B cell (primary cell): Measurements from ENCODE around the gene CWC27. TPM values are rescaled to one million over a fixed set of nuclear protein-coding genes. Genes with fewer than 3 reads are reported as not detected.

Source experiments
- ATAC-seq: fragments of 200-7000 bp; cut with Tn5 transposase; one replicate; pipeline ENCODE4 v1.10.0; 2021; ENCODE audit warnings: low read depth, mild to moderate bottlenecking, moderate number of reproducible peaks, moderate library complexity
- CTCF ChIA-PET: fragments of 350-600 bp; sonication (Branson Sonifier 250); formaldehyde crosslinking; loops from one replicate; lab custom pipeline; 2021; ENCODE audit warnings: antibody characterized with exemption, inconsistent platforms; lab: Charles Lee
- POLR2A ChIA-PET: fragments of 350-600 bp; sonication (Branson Sonifier 250); formaldehyde crosslinking; loops from one replicate; lab custom pipeline; 2021; ENCODE audit warnings: antibody characterized with exemption; lab: Charles Lee
- DNase-seq: peaks from one replicate; pipeline ENCODE4 v3.0.0; 2013
- H2AFZ ChIP-seq: 2 replicates; pipeline ENCODE4 v1.6.1; 2012; ENCODE audit warnings: mild to moderate bottlenecking, low read depth, low read length; ENCODE audit not compliant: insufficient read depth, poor library complexity, severe bottlenecking
- H3K27ac ChIP-seq, 2 donors: 1 replicate in 1 of 2; 2 replicates in 1 of 2; pipeline ENCODE4 v1.5.1; 2012 to 2013; ENCODE audit warnings: low read length in 2 of 2, mild to moderate bottlenecking in 2 of 2, moderate library complexity in 1 of 2
- H3K27me3 ChIP-seq, 4 experiments: fragments of 200-600 bp in 1 of 4; sonication (generic) in 1 of 4; replicated peaks in 1 of 4; 1 replicate in 2 of 4; 2 replicates in 2 of 4; pipeline versions ENCODE4 v1.6.1 to v1.7.0; 2013 to 2016; ENCODE audit warnings: low read length in 3 of 4, mild to moderate bottlenecking in 2 of 4, mixed read lengths in 1 of 4, moderate library complexity in 1 of 4; ENCODE audit not compliant: insufficient read depth in 4 of 4, control insufficient read depth in 3 of 4; ENCODE audit errors: control extremely low read depth in 1 of 4
- H3K36me3 ChIP-seq, 2 experiments: replicated peaks in 1 of 2; 1 replicate in 1 of 2; 2 replicates in 1 of 2; pipeline versions ENCODE4 v1.6.1 to v1.7.1; 2013; ENCODE audit warnings: low read length in 1 of 2; ENCODE audit not compliant: insufficient read depth in 2 of 2, control insufficient read depth in 1 of 2; ENCODE audit errors: control extremely low read depth in 1 of 2, extremely low read depth in 1 of 2
- H3K4me1 ChIP-seq, 2 donors: fragments of 200-600 bp in 1 of 2; sonication (generic) in 1 of 2; 1 replicate in 1 of 2; 2 replicates in 1 of 2; pipeline versions ENCODE4 v1.5.1 to v1.6.1; 2013 to 2017; ENCODE audit warnings: low read length in 2 of 2; ENCODE audit not compliant: control insufficient read depth in 2 of 2, insufficient read depth in 2 of 2
- H3K4me2 ChIP-seq: replicated peaks from 2 replicates; pipeline ENCODE3; 2012; ENCODE audit warnings: mild to moderate bottlenecking, low read depth, low read length; ENCODE audit not compliant: poor library complexity, severe bottlenecking
- H3K4me3 ChIP-seq, 5 experiments: fragments of 200-600 bp in 1 of 5; sonication (generic) in 1 of 5; 1 replicate in 3 of 5; 2 replicates in 2 of 5; pipeline versions ENCODE4 v1.5.1 to v1.7.0; 2011 to 2016; ENCODE audit warnings: low read length in 4 of 5, mild to moderate bottlenecking in 4 of 5, low read depth in 2 of 5, control low read depth in 1 of 5, moderate library complexity in 1 of 5; ENCODE audit not compliant: insufficient read depth in 1 of 5; ENCODE audit errors: control extremely low read depth in 1 of 5, extremely low read depth in 1 of 5
- H3K79me2 ChIP-seq: fragments of 200-600 bp; sonication (generic); one replicate; pipeline ENCODE4 v1.6.0; 2016; ENCODE audit warnings: low read length; ENCODE audit not compliant: control insufficient read depth, insufficient read depth
- H3K9ac ChIP-seq: fragments of 200-600 bp; sonication (generic); 2 replicates; pipeline ENCODE4 v1.6.1; 2017; ENCODE audit warnings: mild to moderate bottlenecking, low read length, moderate library complexity
- H3K9me3 ChIP-seq, 3 donors: one replicate each; pipeline versions ENCODE4 v1.6.1 to v1.7.1; 2013; ENCODE audit warnings: low read length in 2 of 3; ENCODE audit not compliant: control insufficient read depth in 2 of 3, insufficient read depth in 1 of 3; ENCODE audit errors: control extremely low read depth in 1 of 3
- H4K20me1 ChIP-seq: 2 replicates; pipeline ENCODE4 v1.6.0; 2012; ENCODE audit warnings: mild to moderate bottlenecking, low read length; ENCODE audit not compliant: insufficient read depth, control insufficient read depth, poor library complexity, severe bottlenecking
- H3K27ac Mint-ChIP-seq: one replicate; pipeline ENCODE4 v1.8.0; 2021; ENCODE audit warnings: mixed read lengths
- H3K27me3 Mint-ChIP-seq: one replicate; pipeline ENCODE4 v1.8.0; 2021; ENCODE audit warnings: mixed read lengths
- H3K4me1 Mint-ChIP-seq: one replicate; pipeline ENCODE4 v1.8.0; 2021; ENCODE audit warnings: mixed read lengths
- H3K4me3 Mint-ChIP-seq: one replicate; pipeline ENCODE4 v1.8.0; 2021; ENCODE audit warnings: mixed read lengths
- H3K9me3 Mint-ChIP-seq: one replicate; pipeline ENCODE4 v1.8.0; 2022; ENCODE audit warnings: mixed read lengths; ENCODE audit not compliant: insufficient read depth
- CTCF ChIP-seq: fragments of 200-600 bp; IDR thresholded peaks from one replicate; pipeline ENCODE4 v1.8.0; 2022; ENCODE audit warnings: antibody characterized with exemption, mild to moderate bottlenecking
- EZH2 ChIP-seq: IDR thresholded peaks from 2 replicates; pipeline ENCODE4 v1.6.1; 2012; ENCODE audit warnings: borderline replicate concordance, low read depth, mild to moderate bottlenecking, moderate library complexity, low read length; ENCODE audit not compliant: insufficient read depth, poor library complexity, severe bottlenecking
- WGBS: methylation state at CpG from one replicate; pipeline ENCODE4 v1.1.5; 2013; ENCODE audit warnings: missing lambda C conversion rate; ENCODE audit not compliant: insufficient coverage; 5-methylcytosine and 5-hydroxymethylcytosine counted together
- intact Hi-C: fragments of 100-400 bp; cut with micrococcal nuclease; formaldehyde crosslinking; loops from one replicate; pipeline ENCODE4 v1.10.0; 2022
- polyA plus RNA-seq: library from polyadenylated mRNA; depleted of rRNA; stranded (reverse); fragments of >200 nt; gene quantifications from 2 replicates; pipeline ENCODE4 v1.2.3, GENCODE V29; 2012
- total RNA-seq, 2 donors: library from RNA; stranded (reverse); fragments of 120-200 nt in 1 of 2; gene quantifications; 1 replicate in 1 of 2; 2 replicates in 1 of 2; pipeline versions ENCODE4 v1.2.3 to v1.2.4, GENCODE V29; 2013 to 2022

Gene CWC27
- total and polyA plus RNA-seq, 2 donors (not counting 1 experiment from before 2014, with no cell fraction given), result 6.6 to 30.5 TPM

DNA sequence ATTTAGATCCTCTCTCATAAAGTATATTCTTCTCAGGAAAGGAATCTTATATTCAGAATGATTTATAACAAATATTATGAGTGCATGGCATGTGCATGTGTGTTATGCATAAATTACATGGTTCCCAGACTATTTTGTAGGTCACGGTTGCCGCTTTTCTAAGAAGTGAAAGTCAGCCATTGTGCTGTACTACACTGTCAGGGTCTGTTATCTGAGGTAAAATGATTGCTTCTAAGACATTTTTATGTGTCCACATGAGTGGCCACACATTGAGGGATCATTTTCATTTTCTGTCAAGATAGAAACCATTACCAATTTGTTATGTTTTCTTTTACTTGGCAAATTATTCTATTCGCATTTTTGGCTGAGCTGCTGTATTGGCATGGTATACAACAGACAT, 210.8 kb downstream of the CWC27 start:
- intact Hi-C loops, result loop anchor here (10.0 kb wide), 1 partner anchor 95 kb away; no protein-coding TSS in a partner anchor
- CTCF ChIA-PET, result no interaction called here

GRCh38 chr5:64980176-64980575, 211.4 kb downstream of the CWC27 start:
- Histone ChIP-seq H3K4me2 (peak overlapping the region; percentile 10), H3K79me2 (no peaks in the 10 kb centered on the region), H3K9me3 (no peaks in the 10 kb centered on the region), H3K4me3 (no peak overlapping the region), H3K27me3 (no peaks in the 10 kb centered on the region), H4K20me1 (no peaks in the 10 kb centered on the region), H3K9ac (no peak overlapping the region), H2AFZ (no peak overlapping the region), H3K4me1 (peaks cover 11 to 15% of the 10 kb centered on the region in 2 donors), H3K27ac (peak overlapping the region in 1 of 2 donors; percentile 44), H3K36me3 (no peaks in the 10 kb centered on the region)
- intact Hi-C loops, result no loop called here
- Mint-ChIP-seq H3K4me3 (no peak overlapping the region), H3K4me1 (peaks cover 16% of the 10 kb centered on the region), H3K9me3 (no peaks in the 10 kb centered on the region), H3K27me3 (no peaks in the 10 kb centered on the region), H3K27ac (peak overlapping the region; percentile 57)
- ATAC-seq (no peak), DNase-seq (no peak)
- ChIA-PET CTCF (no interaction called here), POLR2A (no interaction called here)
- WGBS, result no CpG with 5 or more reads among the region's 2 CpGs
- TF ChIP-seq EZH2, result no peak
- no peak for TF ChIP-seq CTCF

More for the DNA sequence above, 210.8 kb downstream of the CWC27 start:
- Histone ChIP-seq H3K9me3 (no peaks in the 10 kb centered on the region), H4K20me1 (no peaks in the 10 kb centered on the region), H3K27me3 (no peaks in the 10 kb centered on the region), H3K9ac (no peak overlapping the region), H3K4me3 (no peak overlapping the region), H3K4me1 (peaks cover 11 to 15% of the 10 kb centered on the region in 2 donors), H3K36me3 (no peaks in the 10 kb centered on the region), H2AFZ (no peak overlapping the region), H3K79me2 (no peaks in the 10 kb centered on the region), H3K27ac (peak overlapping the region in 1 of 2 donors; percentile 44), H3K4me2 (peak overlapping the region; percentile 10)
- Mint-ChIP-seq H3K27ac (no peak overlapping the region), H3K4me1 (peaks cover 16% of the 10 kb centered on the region), H3K4me3 (no peak overlapping the region), H3K9me3 (no peaks in the 10 kb centered on the region), H3K27me3 (no peaks in the 10 kb centered on the region)
- POLR2A ChIA-PET, result no interaction called here
- WGBS, result 17% methylated on average over 2 of the region's 3 CpGs
- peak; percentile 37 for DNase-seq
- ATAC-seq, result peak; percentile 51
- TF ChIP-seq EZH2 (no peak), CTCF (no peak)
